Activated CD8-positive, alpha-beta memory T cell treated with anti-CD3 and anti-CD28 coated beads, Interleukin-2, amount 50 U/mL, for 4 hours (primary cell): ENCODE measurements around the gene GRAMD2B.
A peak's percentile ranks its signal among the peaks of the same experiment; 100 is the strongest.
"Not testable (repeated sequence)": the region's sequence is repeated elsewhere in the genome, so short reads cannot be mapped to it uniquely, and the experiment has no call there.

ENCODE experiments used
- DNase-seq: peaks from one replicate; pipeline ENCODE4 v3.0.0-alpha.2; 2020

Gene GRAMD2B

GRCh38 chr5:126413856-126414255 lies 9.4 kb upstream of the GRAMD2B start:
- no peak for DNase-seq

GRCh38 chr5:126414874-126415502 lies 8.2 kb upstream of the GRAMD2B start:
- DNase-seq = no peak

DNA sequence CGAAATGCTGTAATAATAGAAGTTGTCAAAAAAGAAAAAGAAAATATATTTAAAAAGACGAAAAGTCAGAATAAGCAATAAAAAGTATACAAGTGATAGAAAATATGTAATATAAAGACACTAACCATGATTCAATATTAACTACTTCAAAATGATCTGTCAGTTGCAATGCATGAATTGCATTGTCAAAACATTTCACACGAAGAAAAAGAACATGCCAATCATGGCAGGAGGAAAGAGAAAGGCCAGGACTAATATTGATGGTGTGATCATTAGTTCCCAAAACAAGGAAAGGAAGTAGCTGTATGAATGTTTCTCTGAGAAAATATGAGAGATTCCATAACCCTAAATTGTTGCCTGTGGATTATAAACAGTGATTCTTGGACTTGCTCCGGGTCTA lies 7.4 kb upstream of the GRAMD2B start:
- DNase-seq = no peak

DNA sequence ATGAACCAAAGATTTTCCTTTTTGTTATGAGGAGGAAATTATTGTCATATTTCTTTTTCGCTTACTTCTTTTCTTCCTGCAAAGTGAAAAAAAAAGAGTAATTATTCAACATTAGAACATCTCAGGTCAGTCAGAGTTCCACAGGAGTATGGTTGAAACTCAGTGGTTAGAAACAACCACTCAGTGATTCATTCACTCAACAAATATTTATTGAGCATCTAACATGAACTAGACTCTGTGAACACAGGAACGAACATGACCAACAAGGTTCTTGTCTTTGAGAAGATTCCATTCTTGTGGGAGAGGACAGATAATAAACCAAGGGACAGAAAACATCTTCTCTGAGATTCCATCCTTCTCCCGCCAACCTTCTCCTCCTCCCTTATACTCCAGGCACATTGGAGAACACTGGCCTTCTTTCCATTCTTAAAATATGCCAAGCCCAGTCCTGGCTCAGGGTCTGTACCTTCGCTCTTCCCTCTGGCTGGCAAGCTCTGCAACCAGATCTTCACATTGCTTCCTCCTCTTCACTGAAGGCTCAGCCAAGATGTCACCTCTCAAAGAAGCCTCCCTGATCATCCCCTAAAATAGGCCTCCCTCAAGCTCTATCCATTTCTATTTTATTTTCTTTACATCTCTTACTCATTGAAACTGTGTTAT lies 6.8 kb upstream of the GRAMD2B start:
- DNase-seq = no peak

DNA sequence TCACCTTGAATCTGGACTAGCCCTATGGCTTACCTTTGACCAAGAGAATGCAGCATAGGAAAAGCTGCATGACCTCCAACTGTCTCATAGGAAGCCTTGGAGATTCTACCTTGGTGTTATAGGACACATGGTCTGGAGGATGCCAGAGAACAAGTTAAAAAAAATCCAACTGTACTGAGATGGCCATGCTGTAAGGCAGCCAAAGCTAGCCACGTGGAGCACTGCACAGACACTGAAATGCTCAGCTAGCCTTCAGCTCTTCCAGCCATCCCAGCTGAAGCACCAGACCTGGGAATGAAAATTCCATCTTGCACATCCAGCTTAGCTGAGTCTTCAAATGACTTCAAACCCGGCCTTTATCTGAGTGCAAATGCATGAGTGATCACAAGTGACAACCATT lies 6.0 kb upstream of the GRAMD2B start:
- no peak for DNase-seq

- DNase-seq = no peak
Observed at GRCh38 chr5:126419102-126419501, 4.1 kb upstream of the GRAMD2B start.

GRCh38 chr5:126428421-126428820 lies 5.2 kb downstream of the GRAMD2B start:
- DNase-seq = no peak

- DNase-seq = no peak
Observed at GRCh38 chr5:126430631-126431030, 7.4 kb downstream of the GRAMD2B start.

GRCh38 chr5:126433701-126434100 lies 10.5 kb downstream of the GRAMD2B start:
- no peak for DNase-seq

DNA sequence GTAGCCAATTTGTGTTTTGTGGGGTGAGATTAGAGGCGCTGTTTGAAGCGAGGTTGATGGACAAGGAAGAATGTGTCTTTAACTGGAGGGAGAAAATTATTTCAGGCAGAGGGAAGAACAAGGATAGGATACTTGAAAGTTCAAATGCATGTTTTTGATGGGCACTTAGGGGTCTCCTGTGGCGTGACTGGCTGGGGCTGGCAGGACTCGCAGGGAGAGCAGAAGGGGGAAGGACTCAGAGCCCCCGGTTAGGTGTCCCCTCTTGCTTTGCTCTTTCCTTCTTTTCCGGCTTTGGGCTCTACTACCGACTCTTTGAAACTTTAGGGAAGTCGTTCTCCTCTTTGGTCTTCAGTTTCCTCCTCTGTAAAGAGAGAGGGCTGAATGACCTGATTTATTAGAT lies 12.1 kb downstream of the GRAMD2B start:
- DNase-seq = no peak

GRCh38 chr5:126435714-126436113 lies 12.5 kb downstream of the GRAMD2B start:
- DNase-seq = no peak

GRCh38 chr5:126437721-126438120 lies 14.5 kb downstream of the GRAMD2B start:
- no peak for DNase-seq

DNA sequence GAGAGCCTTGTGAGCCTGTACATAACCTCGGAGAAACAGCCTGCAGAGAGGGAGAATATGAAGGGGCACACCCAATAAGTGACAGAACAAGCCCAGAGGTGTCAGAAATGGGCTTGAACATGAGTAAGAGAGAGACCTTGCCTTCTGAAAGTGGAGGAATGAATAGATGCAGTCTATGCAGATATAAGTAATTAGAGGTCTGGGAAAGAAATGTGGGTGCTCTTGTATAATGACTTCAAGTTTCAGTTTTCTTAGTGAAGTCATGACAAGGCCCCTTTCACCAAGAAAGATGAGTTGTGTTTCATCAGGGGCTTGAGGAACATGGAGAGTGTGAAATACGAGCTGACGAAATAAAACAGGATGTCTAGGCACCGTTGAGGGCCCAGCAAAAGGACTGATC lies 15.1 kb downstream of the GRAMD2B start:
- DNase-seq = no peak

GRCh38 chr5:126438868-126439267 lies 15.7 kb downstream of the GRAMD2B start:
- no peak for DNase-seq

- not testable (repeated sequence) for DNase-seq
Observed at GRCh38 chr5:126439724-126440123, 16.5 kb downstream of the GRAMD2B start.

DNA sequence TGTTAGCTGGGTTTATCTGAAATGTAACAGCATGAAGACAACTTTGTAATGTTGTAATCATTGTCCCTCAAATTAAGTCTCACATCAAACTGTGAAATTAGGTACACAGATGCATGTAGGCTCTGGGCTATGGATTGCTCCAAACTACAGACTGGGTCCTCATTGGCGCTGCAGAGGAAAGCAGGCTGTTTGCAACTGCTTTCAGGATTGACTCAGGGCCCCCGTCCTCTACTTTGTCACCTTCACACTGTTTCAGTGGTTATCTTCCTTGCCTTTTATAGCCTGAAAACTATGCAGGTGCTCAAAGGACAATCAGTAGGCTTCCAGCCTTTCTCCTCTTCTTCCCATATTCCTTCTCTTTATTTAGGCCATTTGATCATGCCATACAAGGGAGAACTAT lies 18.0 kb downstream of the GRAMD2B start:
- DNase-seq = no peak

DNA sequence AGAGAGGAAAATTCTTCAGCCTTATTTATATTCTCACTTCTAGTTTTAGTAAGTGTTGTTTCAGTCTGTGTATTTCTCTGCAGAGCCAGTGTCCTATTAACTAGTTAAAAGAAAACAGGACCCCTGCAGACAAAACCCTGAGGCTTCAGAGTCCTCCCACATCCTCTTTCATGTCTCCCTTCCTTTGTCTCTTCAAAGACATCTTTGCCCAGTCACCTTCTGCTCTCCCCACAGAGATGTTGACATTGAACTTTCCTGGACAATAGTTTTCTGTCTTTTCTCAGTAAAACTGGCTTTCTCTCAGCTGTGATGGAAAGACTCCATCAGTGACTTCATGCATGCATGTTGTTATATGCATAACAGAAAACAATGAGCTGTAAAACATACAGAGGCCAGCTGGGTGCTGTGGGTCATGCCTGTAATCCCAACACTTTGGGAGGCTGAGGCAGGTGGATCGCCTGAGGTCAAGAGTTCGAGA lies 20.2 kb downstream of the GRAMD2B start:
- no peak for DNase-seq

DNA sequence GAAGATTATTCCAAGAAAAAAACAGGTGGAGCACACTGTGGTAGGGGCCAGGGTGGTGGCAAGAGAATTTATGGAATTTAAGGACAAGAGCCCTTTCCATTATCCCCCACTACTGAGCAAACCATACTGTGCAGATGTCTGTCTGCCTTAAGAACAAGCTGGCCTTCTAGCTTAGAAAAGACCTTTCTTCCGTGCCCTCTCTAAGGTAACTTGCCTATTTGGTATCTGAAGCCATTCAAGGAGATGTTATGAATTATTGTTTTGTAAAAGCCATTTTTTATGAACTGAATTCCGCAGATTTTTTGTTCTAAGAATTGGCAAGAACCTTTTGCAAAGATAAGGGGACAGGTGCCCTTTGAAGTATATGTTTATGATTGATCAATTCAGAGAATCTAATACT lies 20.9 kb downstream of the GRAMD2B start:
- DNase-seq = no peak

- DNase-seq = no peak
Observed at GRCh38 chr5:126445502-126446174, 22.4 kb downstream of the GRAMD2B start.

DNA sequence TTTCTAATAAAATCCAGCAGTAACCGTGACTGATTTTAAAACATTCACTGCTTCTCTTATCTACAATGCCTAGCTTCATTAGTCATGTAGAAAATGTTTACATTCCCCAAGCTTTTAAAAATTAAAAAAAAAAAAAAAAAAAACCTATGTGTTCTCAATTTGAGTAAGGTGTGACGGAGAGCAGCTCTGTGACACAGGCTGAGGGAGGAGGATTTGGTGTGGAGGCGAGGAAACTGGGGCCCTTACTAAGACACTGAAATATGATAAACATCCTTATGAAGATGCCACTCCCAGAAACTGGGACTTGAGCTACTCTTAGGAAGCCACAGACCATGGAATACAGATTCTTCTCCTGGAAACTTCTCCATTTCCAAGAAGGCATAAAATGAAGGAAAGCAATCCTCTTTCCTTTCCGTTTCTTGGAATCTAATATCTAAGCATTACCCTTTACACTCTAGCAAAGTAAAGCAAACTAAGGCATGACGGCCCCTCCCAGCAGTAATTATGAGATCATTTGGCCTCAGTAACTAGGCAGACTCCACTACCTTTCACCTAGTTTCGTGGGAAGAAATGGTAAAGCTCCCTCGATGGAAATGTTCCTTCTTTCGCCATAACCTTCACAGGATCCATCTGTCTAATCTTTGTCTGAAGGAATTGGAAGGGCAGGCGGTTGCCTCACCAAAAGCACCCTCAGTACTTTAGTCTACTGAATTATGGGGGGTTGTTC lies 23.5 kb downstream of the GRAMD2B start:
- no peak for DNase-seq

- no peak for DNase-seq
Observed at GRCh38 chr5:126448720-126449119, 25.5 kb downstream of the GRAMD2B start.

DNA sequence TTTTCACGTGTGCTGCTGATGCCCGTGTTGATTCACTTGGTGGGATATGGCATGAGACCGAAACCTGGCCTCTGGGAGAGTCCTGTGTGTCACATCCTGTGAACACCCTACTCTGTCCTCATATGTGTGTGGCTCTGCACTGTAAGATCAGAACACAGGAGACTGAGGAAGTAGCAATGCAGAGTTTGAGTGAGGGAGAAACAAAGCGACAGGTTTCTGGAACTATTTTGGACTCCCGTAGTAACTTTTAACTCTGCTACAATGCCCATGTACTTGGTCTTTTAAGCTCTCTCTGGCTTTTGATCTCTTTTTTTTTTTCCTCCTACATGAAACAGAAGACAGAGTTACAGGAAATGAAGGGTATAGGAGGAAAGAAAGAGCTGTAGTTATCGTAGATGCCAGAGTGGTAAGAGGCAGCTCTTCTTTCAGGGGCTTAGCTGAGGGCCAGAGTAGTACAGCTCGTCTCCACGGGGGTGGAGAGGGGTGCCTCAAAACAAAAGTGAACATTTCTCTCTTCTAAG lies 26.6 kb downstream of the GRAMD2B start:
- DNase-seq = peak; percentile 55

GRCh38 chr5:126450346-126450745 lies 27.1 kb downstream of the GRAMD2B start:
- no peak for DNase-seq
